Activated T-cell treated with anti-CD3 and anti-CD28 coated beads, Interleukin-2, amount 50 U/mL, for 72 hours (primary cell): Measurements from ENCODE around the gene SKI. TPM values are rescaled to one million over a fixed set of nuclear protein-coding genes. Genes with fewer than 3 reads are reported as not detected.
A peak's percentile ranks its signal among the peaks of the same experiment; 100 is the strongest.
"Not testable (repeated sequence)": the region's sequence is repeated elsewhere in the genome, so short reads cannot be mapped to it uniquely, and the experiment has no call there.

Experiments
- ATAC-seq, 2 donors: fragments of 150-1000 bp; cut with Tn5 transposase; replicated peaks in 1 of 2; 2 replicates each; pipeline ENCODE4 v1.10.0; 2021; ENCODE audit warnings: moderate library complexity in 2 of 2, mild to moderate bottlenecking in 1 of 2
- DNase-seq, 2 donors: peaks; one replicate each; pipeline ENCODE4 v3.0.0; 2021 to 2022; ENCODE audit warnings: mixed read lengths in 1 of 2
- H3K27ac Mint-ChIP-seq: one replicate; pipeline ENCODE4 v1.8.0; 2022; ENCODE audit warnings: mild to moderate bottlenecking, moderate library complexity, mixed read lengths
- H3K27me3 Mint-ChIP-seq: one replicate; pipeline ENCODE4 v1.8.0; 2022; ENCODE audit warnings: low read depth, mixed read lengths
- H3K36me3 Mint-ChIP-seq, 2 donors: one replicate each; pipeline ENCODE4 v1.8.0; 2022; ENCODE audit warnings: mixed read lengths in 2 of 2, mild to moderate bottlenecking in 1 of 2; ENCODE audit not compliant: insufficient read depth in 2 of 2
- H3K4me1 Mint-ChIP-seq: one replicate; pipeline ENCODE4 v1.8.0; 2022; ENCODE audit warnings: low read depth, mixed read lengths
- H3K4me3 Mint-ChIP-seq, 2 donors: one replicate each; pipeline ENCODE4 v1.8.0; 2022; ENCODE audit warnings: mild to moderate bottlenecking in 2 of 2, mixed read lengths in 2 of 2, moderate library complexity in 2 of 2
- H3K9me3 Mint-ChIP-seq, 2 donors: one replicate each; pipeline ENCODE4 v1.8.0; 2022; ENCODE audit warnings: mixed read lengths in 2 of 2
- total RNA-seq, 2 donors: library from RNA; stranded (reverse); gene quantifications; one replicate each; pipeline ENCODE4 v1.2.3, GENCODE V29; 2022

The SKI gene
- total RNA-seq, 2 donors from 2014 or later, result 28.5 to 32.3 TPM

GRCh38 chr1:2240270-2241156, 12.4 kb downstream of the SKI start:
- ATAC-seq (peak; percentile 38 to 49), DNase-seq (peak in 1 of 2 donors; percentile 41)
- H3K4me3 Mint-ChIP-seq, result peak overlapping the region; percentile 48 to 69
- peak overlapping the region; percentile 85 for H3K27ac Mint-ChIP-seq
- H3K27me3 Mint-ChIP-seq, result no peaks in the 10 kb centered on the region
- no peaks in the 10 kb centered on the region for H3K9me3 Mint-ChIP-seq
- peaks cover 89% of the 10 kb centered on the region for H3K4me1 Mint-ChIP-seq
- H3K36me3 Mint-ChIP-seq, result peaks cover 2 to 5% of the 10 kb centered on the region in 2 donors

DNA sequence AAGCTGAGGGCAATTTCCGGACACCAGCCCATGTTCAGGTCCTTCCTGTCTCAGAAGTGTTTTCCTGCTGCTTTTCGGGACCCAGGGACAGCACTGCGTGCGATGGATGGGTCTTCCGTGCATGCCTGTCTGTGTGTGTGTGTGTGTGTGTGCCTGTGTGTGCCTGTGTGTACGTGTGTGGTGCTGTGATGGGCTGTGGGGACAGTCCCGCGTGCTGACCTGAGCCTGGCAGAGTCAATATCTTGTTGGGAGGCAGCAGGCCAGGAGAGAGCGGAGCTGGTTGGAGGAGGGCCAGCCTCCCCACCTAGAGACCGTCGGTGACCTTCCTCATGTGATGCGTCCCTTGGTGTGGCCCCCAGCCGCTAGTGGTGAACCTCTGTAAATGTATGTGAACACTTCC, 13.7 kb downstream of the SKI start:
- Mint-ChIP-seq H3K4me1 (peaks cover 89% of the 10 kb centered on the region), H3K36me3 (peaks cover 2 to 5% of the 10 kb centered on the region in 2 donors), H3K4me3 (peak overlapping the region; percentile 16 to 36), H3K27ac (peak overlapping the region; percentile 24), H3K27me3 (no peaks in the 10 kb centered on the region), H3K9me3 (no peaks in the 10 kb centered on the region)
- ATAC-seq (no peak), DNase-seq (no peak)

GRCh38 chr1:2242814-2243725, 15.0 kb downstream of the SKI start:
- ATAC-seq, result peak; percentile 36 to 37
- Mint-ChIP-seq H3K36me3 (peaks cover 2 to 5% of the 10 kb centered on the region in 2 donors), H3K27ac (no peak overlapping the region), H3K9me3 (no peaks in the 10 kb centered on the region), H3K4me1 (peaks cover 89% of the 10 kb centered on the region), H3K27me3 (no peaks in the 10 kb centered on the region), H3K4me3 (peak overlapping the region in 1 of 2 donors; percentile 8)
- no peak for DNase-seq

DNA sequence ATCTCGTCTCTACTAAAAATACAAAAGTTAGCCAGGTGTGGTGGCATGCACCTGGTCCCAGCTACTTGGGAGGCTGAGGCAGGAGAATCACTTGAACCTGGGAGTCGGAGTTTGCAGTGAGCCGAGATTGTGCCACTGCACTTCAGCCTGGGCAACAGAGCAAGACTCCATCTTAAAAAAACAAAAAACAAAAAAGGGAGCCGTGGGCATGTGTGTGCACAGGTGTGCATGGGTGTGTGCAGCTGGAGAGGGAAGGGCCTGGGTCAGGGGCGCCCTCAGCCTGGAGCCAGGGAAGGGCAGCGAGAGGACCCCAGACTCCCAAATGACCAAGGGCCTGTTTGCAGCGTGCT, 18.9 kb downstream of the SKI start:
- DNase-seq, H3K27me3 Mint-ChIP-seq, ATAC-seq, H3K36me3 Mint-ChIP-seq, H3K9me3 Mint-ChIP-seq, H3K4me3 Mint-ChIP-seq: not testable (repeated sequence)
- Mint-ChIP-seq H3K27ac (peak overlapping the region; percentile 19), H3K4me1 (peaks cover 83% of the 10 kb centered on the region)

DNA sequence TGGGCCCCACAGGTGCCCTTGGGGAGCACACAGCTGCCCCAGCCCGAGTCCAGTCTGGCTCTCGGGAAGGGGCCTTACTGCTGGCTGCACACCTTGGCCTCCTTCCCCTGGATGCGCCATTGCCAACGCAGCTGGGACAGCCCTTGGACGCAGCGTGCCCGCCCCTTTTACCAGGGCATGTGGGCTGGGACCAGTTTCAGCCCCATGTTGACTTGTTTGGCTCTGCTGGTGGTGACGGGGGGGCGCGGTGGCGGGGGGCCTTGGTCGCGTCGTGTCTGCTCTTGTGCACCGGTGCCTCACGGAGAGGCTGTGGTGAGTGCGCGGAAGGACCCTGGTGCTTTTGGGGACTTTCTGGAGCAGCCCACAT, 19.6 kb downstream of the SKI start:
- Mint-ChIP-seq H3K4me1 (peaks cover 83% of the 10 kb centered on the region), H3K4me3 (no peak overlapping the region), H3K36me3 (peaks cover 4 to 6% of the 10 kb centered on the region in 2 donors), H3K9me3 (no peaks in the 10 kb centered on the region), H3K27ac (no peak overlapping the region), H3K27me3 (no peaks in the 10 kb centered on the region)
- no peak for ATAC-seq
- DNase-seq, result no peak

GRCh38 chr1:2248127-2248826, 20.2 kb downstream of the SKI start:
- H3K36me3 Mint-ChIP-seq, result peaks cover 4 to 9% of the 10 kb centered on the region in 2 donors

GRCh38 chr1:2248854-2249558, 20.9 kb downstream of the SKI start:
- Mint-ChIP-seq H3K9me3 (no peaks in the 10 kb centered on the region), H3K4me1 (peaks cover 71% of the 10 kb centered on the region), H3K4me3 (no peak overlapping the region), H3K36me3 (peaks cover 2 to 13% of the 10 kb centered on the region in 2 donors), H3K27me3 (no peaks in the 10 kb centered on the region), H3K27ac (peak overlapping the region; percentile 70)
- DNase-seq (no peak), ATAC-seq (no peak)

More at GRCh38 chr1:2248127-2248826, 20.2 kb downstream of the SKI start:
- peaks cover 78% of the 10 kb centered on the region for H3K4me1 Mint-ChIP-seq
- ATAC-seq, result no peak
- no peak for DNase-seq
- no peaks in the 10 kb centered on the region for H3K27me3 Mint-ChIP-seq
- peak overlapping the region; percentile 70 for H3K27ac Mint-ChIP-seq
- no peaks in the 10 kb centered on the region for H3K9me3 Mint-ChIP-seq
- no peak overlapping the region for H3K4me3 Mint-ChIP-seq

DNA sequence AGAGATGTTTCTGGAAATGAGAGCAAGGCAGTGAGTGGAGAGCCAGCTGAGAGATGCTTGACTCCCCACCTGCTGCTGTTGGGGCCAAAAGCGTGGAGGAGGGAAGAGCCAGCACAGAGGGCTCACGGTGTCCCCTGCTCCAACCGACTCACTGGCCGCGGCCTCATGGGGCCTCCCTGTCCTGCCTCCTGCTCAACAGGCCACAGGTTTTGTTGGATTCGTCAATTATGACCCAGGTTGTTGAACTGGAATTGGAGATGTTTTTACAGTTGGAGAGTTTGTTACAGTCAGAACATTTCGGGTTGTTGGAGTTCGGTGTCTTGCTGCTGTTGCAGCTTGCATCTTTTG, 21.4 kb downstream of the SKI start:
- H3K4me3 Mint-ChIP-seq, result no peak overlapping the region
- peaks cover 70% of the 10 kb centered on the region for H3K4me1 Mint-ChIP-seq
- peak overlapping the region; percentile 22 for H3K27ac Mint-ChIP-seq
- peaks cover 2 to 15% of the 10 kb centered on the region in 2 donors for H3K36me3 Mint-ChIP-seq
- ATAC-seq (no peak), DNase-seq (no peak)
- H3K9me3 Mint-ChIP-seq, result peaks cover 0 to 1% of the 10 kb centered on the region in 2 donors
- H3K27me3 Mint-ChIP-seq, result no peaks in the 10 kb centered on the region

DNA sequence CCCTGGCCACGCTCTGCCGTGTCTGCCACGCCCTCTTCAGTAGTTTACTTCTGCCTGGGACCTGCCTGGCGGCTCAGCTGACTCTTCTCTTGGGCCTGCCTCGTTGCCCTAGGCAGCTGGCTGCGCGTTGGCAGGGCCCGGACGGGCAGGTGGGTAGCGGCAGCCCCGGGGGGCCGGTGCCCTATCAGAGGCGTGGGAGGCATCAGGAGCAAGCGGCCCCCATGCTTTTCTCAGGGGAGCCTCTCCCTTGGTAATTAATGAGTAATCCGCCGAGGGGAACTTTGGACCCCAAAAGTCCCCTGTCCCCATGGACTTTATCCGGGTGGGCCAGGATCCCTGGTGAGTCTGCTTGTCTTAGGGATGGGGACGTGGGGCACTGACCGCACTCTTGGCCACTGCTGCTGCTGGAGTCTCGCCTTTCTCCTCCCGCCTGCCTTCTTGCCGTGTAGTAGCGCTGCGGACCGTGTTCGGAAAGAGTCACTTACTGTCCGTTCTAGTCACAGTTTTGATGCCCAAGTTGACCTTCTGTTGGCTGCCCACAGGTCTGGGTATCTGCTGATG, 22.7 kb downstream of the SKI start:
- H3K27ac Mint-ChIP-seq, result peak overlapping the region; percentile 42
- peaks cover 0 to 1% of the 10 kb centered on the region in 2 donors for H3K9me3 Mint-ChIP-seq
- peaks cover 57% of the 10 kb centered on the region for H3K4me1 Mint-ChIP-seq
- no peak for ATAC-seq
- no peaks in the 10 kb centered on the region for H3K27me3 Mint-ChIP-seq
- H3K36me3 Mint-ChIP-seq, result peaks cover 2 to 17% of the 10 kb centered on the region in 2 donors
- no peak overlapping the region for H3K4me3 Mint-ChIP-seq
- no peak for DNase-seq

DNA sequence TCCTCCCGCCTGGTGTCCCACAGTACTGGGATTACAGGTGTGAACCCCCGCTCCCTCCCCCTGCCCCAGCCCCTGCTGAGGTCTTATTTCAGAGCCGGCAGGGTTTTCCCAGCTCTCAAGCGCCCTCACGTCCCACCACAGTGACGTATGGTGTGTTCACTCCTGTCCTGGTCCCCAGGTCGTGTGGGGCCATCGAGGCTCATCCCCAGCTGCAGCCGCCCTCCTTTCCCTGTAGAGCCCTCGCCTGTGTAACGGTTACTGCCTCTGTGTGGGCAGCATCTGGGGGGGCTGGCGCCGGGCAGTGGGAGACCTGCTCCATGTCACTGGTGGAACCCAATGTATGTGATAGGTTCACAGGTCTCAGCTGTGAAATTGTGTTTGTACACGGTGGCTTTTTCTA, 23.2 kb downstream of the SKI start:
- no peak for DNase-seq
- Mint-ChIP-seq H3K27ac (no peak overlapping the region), H3K4me3 (no peak overlapping the region), H3K27me3 (no peaks in the 10 kb centered on the region), H3K9me3 (peaks cover 0 to 1% of the 10 kb centered on the region in 2 donors), H3K4me1 (peaks cover 51% of the 10 kb centered on the region), H3K36me3 (peaks cover 2 to 17% of the 10 kb centered on the region in 2 donors)
- no peak for ATAC-seq

DNA sequence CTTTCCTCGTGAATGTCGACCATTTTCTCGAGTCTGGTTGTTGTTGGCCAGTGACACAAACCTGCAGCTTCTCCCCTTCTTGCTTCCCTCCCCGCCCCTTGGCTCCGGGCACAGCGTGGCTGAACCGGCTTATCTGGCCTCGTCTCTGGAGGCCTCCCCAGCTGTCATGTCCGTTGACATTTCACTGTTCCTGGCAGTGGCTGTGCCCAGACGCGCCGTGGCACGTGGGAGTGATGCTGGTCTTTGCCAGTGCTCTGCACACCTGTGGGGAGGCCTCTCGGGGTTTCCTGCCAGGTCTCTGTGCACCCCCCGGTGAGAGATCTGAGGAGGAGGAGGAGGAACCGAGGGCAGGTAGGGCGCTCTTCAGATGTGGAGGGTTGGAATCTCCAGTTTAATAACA, 23.7 kb downstream of the SKI start:
- Mint-ChIP-seq H3K27me3 (no peaks in the 10 kb centered on the region), H3K36me3 (peaks cover 2 to 17% of the 10 kb centered on the region in 2 donors), H3K4me1 (peaks cover 47% of the 10 kb centered on the region), H3K4me3 (peak overlapping the region in 1 of 2 donors; percentile 29), H3K27ac (peak overlapping the region; percentile 15), H3K9me3 (peaks cover 0 to 1% of the 10 kb centered on the region in 2 donors)
- ATAC-seq (no peak), DNase-seq (no peak)

DNA sequence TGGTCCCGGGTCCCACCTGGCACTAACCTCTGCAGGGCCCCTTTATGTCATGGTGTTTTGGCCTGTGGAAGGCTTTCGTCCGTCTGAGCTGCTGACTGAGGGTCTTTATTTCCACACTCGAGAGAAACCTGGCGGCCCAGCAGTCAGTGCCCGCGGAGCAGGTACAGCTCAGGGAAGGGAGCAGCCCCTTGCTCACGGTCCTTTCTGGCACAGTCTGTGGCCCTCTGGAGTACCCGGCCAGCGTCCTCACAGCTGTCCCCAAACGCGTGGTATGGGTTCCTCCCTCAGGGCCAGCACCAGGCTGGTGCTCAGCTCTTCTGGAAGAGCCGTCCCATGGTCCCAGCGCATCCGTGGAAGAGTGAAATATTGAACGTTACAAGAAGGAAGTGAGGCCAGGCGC, 24.3 kb downstream of the SKI start:
- H3K4me1 Mint-ChIP-seq, result peaks cover 41% of the 10 kb centered on the region

More for the DNA sequence above, 24.3 kb downstream of the SKI start:
- Mint-ChIP-seq H3K36me3 (peaks cover 3 to 17% of the 10 kb centered on the region in 2 donors), H3K4me3 (no peak overlapping the region), H3K27me3 (no peaks in the 10 kb centered on the region), H3K27ac (peak overlapping the region; percentile 66), H3K9me3 (peaks cover 0 to 1% of the 10 kb centered on the region in 2 donors)
- DNase-seq (no peak), ATAC-seq (no peak)
